Measurements from ENCODE around the gene NEO1.

NEO1 gene

GRCh38 chr15:73318463-73319351 is 266.4 kb downstream of the NEO1 start:
- DNase-seq: no peak

- no peak for DNase-seq
These were observed 267.4 kb downstream of the NEO1 start for GRCh38 chr15:73319460-73320245.

- DNase-seq: no peak
These were observed 268.4 kb downstream of the NEO1 start for GRCh38 chr15:73320619-73321180.

- DNase-seq: no peak
These were observed 269.5 kb downstream of the NEO1 start for GRCh38 chr15:73321496-73322450.

- DNase-seq: no peak
These were observed 270.6 kb downstream of the NEO1 start for GRCh38 chr15:73322665-73323373.

GRCh38 chr15:73323374-73323955 is 271.2 kb downstream of the NEO1 start:
- DNase-seq: no peak

- no peak for DNase-seq
These were observed 271.7 kb downstream of the NEO1 start for GRCh38 chr15:73323956-73324355.

GRCh38 chr15:73324496-73325170 is 272.4 kb downstream of the NEO1 start:
- DNase-seq: no peak

GRCh38 chr15:73325191-73325861 is 273.1 kb downstream of the NEO1 start:
- no peak for DNase-seq

- no peak for DNase-seq
These were observed 273.9 kb downstream of the NEO1 start for GRCh38 chr15:73326157-73326556.

GRCh38 chr15:73328149-73328820 is 276.0 kb downstream of the NEO1 start:
- no peak for DNase-seq

- no peak for DNase-seq
These were observed 276.7 kb downstream of the NEO1 start for GRCh38 chr15:73328981-73329380.

GRCh38 chr15:73329501-73330200 is 277.4 kb downstream of the NEO1 start:
- DNase-seq: no peak

GRCh38 chr15:73330206-73331051 is 278.2 kb downstream of the NEO1 start:
- DNase-seq: no peak

- DNase-seq: no peak
These were observed 279.2 kb downstream of the NEO1 start for GRCh38 chr15:73331501-73331900.

- no peak for DNase-seq
These were observed 280.0 kb downstream of the NEO1 start for GRCh38 chr15:73331991-73332925.

GRCh38 chr15:73333001-73333400 is 280.7 kb downstream of the NEO1 start:
- no peak for DNase-seq
